Dedifferentiated amniotic fluid mesenchymal stem cell (primary cell): Measurements from ENCODE around the gene PLD2.
A peak's percentile ranks its signal among the peaks of the same experiment; 100 is the strongest.
"Not testable (repeated sequence)": the region's sequence is repeated elsewhere in the genome, so short reads cannot be mapped to it uniquely, and the experiment has no call there.

ENCODE experiments used
- DNase-seq: peaks from one replicate; pipeline ENCODE4 v3.0.0-alpha.2; 2016; ENCODE audit errors: extremely low spot score

The PLD2 gene

GRCh38 chr17:4836221-4836620 is 29.3 kb downstream of the PLD2 start:
- no peak for DNase-seq

- DNase-seq, result peak; percentile 12
Observed at GRCh38 chr17:4837471-4838308, 30.7 kb downstream of the PLD2 start.

GRCh38 chr17:4838309-4838785 is 31.4 kb downstream of the PLD2 start:
- no peak for DNase-seq

GRCh38 chr17:4839221-4839620 is 32.3 kb downstream of the PLD2 start:
- DNase-seq, result peak; percentile 1

- peak; percentile 26 for DNase-seq
Observed at GRCh38 chr17:4839965-4840892, 33.3 kb downstream of the PLD2 start.

- no peak for DNase-seq
Observed at GRCh38 chr17:4840893-4841242, 33.9 kb downstream of the PLD2 start.

GRCh38 chr17:4842376-4842775 is 35.4 kb downstream of the PLD2 start:
- peak; percentile 10 for DNase-seq

- DNase-seq, result no peak
Observed at GRCh38 chr17:4843321-4844000, 36.5 kb downstream of the PLD2 start.

- DNase-seq, result no peak
Observed at GRCh38 chr17:4845118-4845517, 38.2 kb downstream of the PLD2 start.

GRCh38 chr17:4846635-4847390 is 39.9 kb downstream of the PLD2 start:
- no peak for DNase-seq

- DNase-seq, result peak; percentile 90
Observed at GRCh38 chr17:4849011-4849536, 42.1 kb downstream of the PLD2 start.

- no peak for DNase-seq
Observed at GRCh38 chr17:4850246-4850645, 43.3 kb downstream of the PLD2 start.

- DNase-seq, result no peak
Observed at GRCh38 chr17:4851084-4851483, 44.1 kb downstream of the PLD2 start.

- DNase-seq, result no peak
Observed at GRCh38 chr17:4852567-4853207, 45.7 kb downstream of the PLD2 start.

GRCh38 chr17:4853208-4853671 is 46.3 kb downstream of the PLD2 start:
- no peak for DNase-seq

GRCh38 chr17:4854111-4854681 is 47.2 kb downstream of the PLD2 start:
- DNase-seq, result no peak

- DNase-seq, result no peak
Observed at GRCh38 chr17:4856271-4856936, 49.5 kb downstream of the PLD2 start.

- DNase-seq, result no peak
Observed at GRCh38 chr17:4856937-4857314, 50.0 kb downstream of the PLD2 start.

- DNase-seq, result not testable (repeated sequence)
Observed at GRCh38 chr17:4857347-4857746, 50.4 kb downstream of the PLD2 start.
